ENCODE measurements around the gene ACAD10.
"Not testable (repeated sequence)": the region's sequence is repeated elsewhere in the genome, so short reads cannot be mapped to it uniquely, and the experiment has no call there.

The ACAD10 gene

DNA sequence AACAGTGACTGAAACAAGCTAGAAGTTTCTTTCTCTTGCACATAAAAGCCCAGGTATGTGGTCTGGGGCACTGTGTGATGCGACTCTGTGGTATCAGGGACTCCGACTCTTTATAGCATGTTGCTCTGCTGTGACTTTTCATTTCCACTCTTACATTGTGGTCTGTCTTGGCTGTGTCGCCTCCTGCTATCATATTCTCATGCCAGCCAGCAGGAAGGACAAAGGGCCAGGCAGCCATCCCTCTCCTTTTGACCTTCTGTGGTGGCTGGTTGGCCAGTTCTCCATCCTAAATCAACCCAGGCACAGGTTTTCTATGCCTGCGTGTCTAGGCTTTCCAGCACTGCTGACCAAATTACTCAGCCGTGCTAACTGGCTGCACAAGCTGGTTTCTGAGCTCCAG lies 8.0 kb downstream of the ACAD10 start:
- no peak for TF ChIP-seq JUND (IDR thresholded peaks at IDR 0.05; ENCODE audit: low read depth)
- no peak for DNase-seq (ENCODE audit: low read depth in 1 of 2, low spot score in 1 of 2)
- in situ Hi-C loops (cut with HindIII; ENCODE audit: low pct_unique_long_range_greater_than_20kb, low sequenced_read_pairs) = no loop called here

DNA sequence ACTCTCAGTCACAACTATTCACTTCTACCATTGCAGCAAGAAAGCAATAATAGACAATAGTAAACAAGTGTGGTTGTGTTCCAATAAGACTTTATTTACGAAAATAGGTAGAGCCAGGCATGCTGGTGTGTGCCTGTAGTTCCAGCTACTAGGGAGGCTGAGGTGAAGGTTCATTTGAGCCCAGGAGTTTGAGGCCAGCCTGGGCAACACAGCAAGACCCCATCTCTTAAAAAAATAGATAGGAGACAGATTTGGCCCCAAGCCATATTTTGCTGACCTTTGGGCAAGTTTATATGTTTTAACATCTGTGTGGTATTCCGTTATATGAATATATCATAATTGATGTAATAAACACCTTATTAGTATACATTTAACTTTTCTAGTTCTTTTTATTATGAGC lies 14.1 kb downstream of the ACAD10 start:
- in situ Hi-C loops (cut with HindIII; ENCODE audit: low pct_unique_long_range_greater_than_20kb, low sequenced_read_pairs) = no loop called here
- DNase-seq (ENCODE audit: low read depth in 1 of 2, low spot score in 1 of 2) = no peak
- no peak for TF ChIP-seq JUND (IDR thresholded peaks at IDR 0.05; ENCODE audit: low read depth)

DNA sequence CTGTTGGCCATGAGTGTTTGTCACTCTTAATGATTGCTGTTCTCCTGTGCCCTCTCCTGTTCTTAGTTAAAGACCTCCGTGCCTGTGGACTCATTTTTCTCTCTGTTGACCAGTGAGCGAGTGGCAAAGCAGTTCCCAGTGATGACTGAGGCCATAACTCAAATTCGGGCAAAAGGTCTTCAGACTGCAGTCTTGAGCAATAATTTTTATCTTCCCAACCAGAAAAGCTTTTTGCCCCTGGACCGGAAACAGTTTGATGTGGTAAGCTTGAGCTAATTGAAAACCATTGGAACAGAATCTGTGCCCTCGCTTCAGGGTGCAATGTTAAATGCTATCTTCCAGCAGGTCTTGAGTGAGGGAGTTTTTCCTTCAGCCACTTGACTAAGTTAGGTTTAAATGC lies 19.8 kb downstream of the ACAD10 start:
- in situ Hi-C loops (cut with HindIII; ENCODE audit: low pct_unique_long_range_greater_than_20kb, low sequenced_read_pairs) = no loop called here
- DNase-seq (ENCODE audit: low read depth in 1 of 2, low spot score in 1 of 2) = no peak
- TF ChIP-seq JUND (IDR thresholded peaks at IDR 0.05; ENCODE audit: low read depth) = no peak

DNA sequence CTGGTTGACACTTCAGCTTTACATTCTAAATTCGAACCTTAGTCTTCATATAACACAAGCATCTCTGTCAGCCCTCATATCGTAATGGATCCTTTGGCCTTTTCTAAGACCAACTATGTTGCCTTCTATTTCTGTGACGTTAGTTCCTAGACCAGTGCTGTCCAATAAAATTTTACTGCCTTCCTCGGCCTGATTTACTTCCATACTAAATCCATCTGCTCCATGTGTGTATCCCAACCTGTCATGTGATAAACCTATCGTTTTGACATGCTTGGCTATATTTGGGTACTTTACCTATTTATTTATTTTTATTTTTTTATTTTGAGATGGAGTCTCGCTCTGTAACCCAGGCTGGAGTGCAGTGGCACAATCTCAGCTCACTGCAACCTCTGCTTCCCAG lies 20.3 kb downstream of the ACAD10 start:
- in situ Hi-C loops (cut with HindIII; ENCODE audit: low pct_unique_long_range_greater_than_20kb, low sequenced_read_pairs) = no loop called here
- DNase-seq (ENCODE audit: low read depth in 1 of 2, low spot score in 1 of 2) = no peak
- TF ChIP-seq JUND (IDR thresholded peaks at IDR 0.05; ENCODE audit: low read depth) = no peak

DNA sequence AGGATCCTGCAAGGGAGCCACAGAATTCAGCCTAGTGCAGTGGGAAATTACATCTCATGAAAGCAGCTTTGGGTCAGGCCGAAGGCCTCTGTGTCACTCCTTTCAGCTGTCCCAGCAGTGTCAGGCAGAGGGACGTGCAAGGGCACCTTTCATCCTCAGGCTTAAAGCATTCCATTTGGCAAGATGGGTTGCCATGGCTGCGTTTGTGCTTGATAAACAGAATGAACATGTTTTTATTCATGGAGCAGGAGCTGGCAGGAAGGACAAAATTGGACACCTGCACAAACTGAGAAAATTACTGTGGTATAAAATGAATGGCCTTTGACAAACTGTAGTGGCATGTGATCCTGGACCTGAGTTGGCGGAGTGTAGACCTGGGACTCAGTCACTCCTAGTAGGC lies 29.4 kb downstream of the ACAD10 start:
- in situ Hi-C loops (cut with HindIII; ENCODE audit: low pct_unique_long_range_greater_than_20kb, low sequenced_read_pairs) = no loop called here
- peak in 1 of 2 experiments; percentile 49 for DNase-seq (ENCODE audit: low read depth in 1 of 2, low spot score in 1 of 2)

DNA sequence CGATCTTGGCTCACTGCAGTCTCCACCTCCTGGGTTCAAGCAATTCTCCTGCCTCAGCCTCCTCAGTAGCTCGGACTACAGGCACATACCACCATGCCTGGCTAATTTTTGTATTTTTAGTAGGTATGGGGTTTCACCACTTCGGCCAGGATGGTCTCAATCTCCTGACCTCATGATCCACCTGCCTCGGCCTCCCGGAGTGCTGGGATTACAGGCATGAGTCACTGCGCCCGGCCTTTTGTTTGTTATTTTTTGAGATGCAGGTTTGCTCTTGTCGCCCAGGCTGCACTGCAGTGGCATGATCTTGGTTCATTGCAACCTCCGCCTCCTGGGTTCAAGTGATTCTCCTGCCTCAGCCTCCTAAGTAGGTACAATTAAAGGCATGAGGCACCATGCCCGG lies 33.5 kb downstream of the ACAD10 start:
- in situ Hi-C loops (cut with HindIII; ENCODE audit: low pct_unique_long_range_greater_than_20kb, low sequenced_read_pairs) = not testable (repeated sequence)

More for the DNA sequence above, 29.4 kb downstream of the ACAD10 start:
- TF ChIP-seq JUND (IDR thresholded peaks at IDR 0.05; ENCODE audit: low read depth) = no peak

DNA sequence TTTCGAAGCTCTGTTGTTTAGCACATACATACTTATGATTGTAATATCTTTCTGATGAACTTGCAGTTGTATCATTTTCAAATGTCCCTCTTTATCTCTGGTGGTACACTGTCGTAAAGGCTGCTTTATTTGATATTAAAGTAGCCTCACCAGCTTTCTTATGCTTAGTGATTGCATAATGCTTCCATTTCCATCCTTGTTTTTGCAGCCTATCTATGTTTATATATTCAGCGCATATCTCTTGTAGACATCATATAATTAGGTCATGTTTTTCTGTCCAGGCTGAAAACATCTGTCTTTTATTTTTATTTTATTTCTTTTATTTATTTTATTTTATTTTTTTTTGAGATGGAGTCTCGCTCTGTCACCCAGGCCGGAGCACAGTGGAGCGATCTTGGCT lies 34.6 kb downstream of the ACAD10 start:
- in situ Hi-C loops (cut with HindIII; ENCODE audit: low pct_unique_long_range_greater_than_20kb, low sequenced_read_pairs) = no loop called here
- DNase-seq (ENCODE audit: low read depth in 1 of 2, low spot score in 1 of 2) = no peak
- TF ChIP-seq JUND (IDR thresholded peaks at IDR 0.05; ENCODE audit: low read depth) = no peak

More for the DNA sequence above, 33.5 kb downstream of the ACAD10 start:
- DNase-seq (ENCODE audit: low read depth in 1 of 2, low spot score in 1 of 2) = not testable (repeated sequence)

DNA sequence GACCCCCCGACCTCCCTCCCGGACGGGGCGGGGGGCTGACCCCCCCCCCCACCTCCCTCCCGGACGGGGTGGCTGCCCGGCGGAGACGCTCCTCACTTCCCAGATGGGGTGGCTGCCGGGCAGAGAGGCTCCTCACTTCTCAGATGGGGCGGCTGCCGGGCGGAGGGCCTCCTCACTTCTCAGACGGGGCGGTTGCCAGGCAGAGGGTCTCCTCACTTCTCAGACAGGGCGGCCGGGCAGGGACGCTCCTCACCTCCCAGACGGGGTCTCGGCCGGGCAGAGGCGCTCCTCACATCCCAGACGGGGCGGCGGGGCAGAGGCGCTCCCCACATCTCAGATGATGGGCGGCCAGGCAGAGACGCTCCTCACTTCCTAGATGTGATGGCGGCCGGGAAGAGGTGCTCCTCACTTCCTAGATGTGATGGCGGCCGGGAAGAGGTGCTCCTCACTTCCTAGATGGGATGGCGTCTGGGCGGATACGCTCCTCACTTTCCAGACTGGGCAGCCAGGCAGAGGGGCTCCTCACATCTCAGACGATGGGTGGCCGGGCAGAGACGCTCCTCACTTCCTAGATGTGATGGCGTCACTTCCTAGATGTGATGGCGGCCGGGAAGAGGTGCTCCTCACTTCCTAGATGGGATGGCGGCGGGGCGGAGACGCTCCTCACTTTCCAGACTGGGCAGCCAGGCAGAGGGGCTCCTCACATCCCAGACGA lies 38.0 kb downstream of the ACAD10 start:
- DNase-seq (ENCODE audit: low read depth in 1 of 2, low spot score in 1 of 2); in situ Hi-C loops (cut with HindIII; ENCODE audit: low pct_unique_long_range_greater_than_20kb, low sequenced_read_pairs): not testable (repeated sequence)

DNA sequence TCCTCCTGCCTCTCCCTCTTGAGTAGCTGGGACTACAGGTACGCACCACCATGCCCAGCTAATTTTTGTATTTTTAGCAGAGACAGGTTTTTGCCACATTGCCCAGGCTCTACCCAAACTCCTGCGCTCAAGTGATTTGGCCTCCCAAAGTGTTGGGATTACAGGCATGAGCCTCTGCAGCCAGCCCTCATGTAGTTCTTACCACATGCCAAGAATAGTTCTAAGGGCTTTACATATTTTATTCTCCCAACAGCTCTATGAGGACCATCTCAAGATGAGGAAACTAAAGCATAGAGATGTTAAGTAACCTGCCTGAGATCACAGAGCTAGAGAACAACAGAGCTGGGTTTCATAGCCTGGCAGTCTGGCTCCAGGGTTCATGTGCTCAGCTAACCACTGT lies 42.9 kb downstream of the ACAD10 start:
- no peak for DNase-seq (ENCODE audit: low read depth in 1 of 2, low spot score in 1 of 2)
- no peak for TF ChIP-seq JUND (IDR thresholded peaks at IDR 0.05; ENCODE audit: low read depth)
- in situ Hi-C loops (cut with HindIII; ENCODE audit: low pct_unique_long_range_greater_than_20kb, low sequenced_read_pairs) = no loop called here

DNA sequence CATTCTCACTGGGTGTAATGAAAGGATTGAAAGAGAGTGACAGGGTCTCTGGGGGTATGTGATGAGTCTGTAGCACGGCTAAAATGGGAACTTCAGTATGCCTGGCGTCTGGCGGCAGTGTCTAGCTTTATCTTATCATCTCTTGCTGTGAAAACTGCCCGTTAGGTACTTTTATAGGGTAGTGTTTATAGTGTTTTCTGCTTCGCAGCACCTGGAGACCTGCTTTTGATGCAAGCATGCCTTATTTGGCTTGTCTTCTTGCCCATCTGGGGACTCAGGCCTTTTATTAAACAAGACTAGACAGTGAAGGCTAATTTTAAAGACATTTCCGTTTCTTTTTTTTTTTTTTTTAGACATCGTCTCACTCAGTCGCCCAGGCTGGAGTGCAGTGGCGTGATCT lies 44.6 kb downstream of the ACAD10 start:
- no peak for TF ChIP-seq JUND (IDR thresholded peaks at IDR 0.05; ENCODE audit: low read depth)
- in situ Hi-C loops (cut with HindIII; ENCODE audit: low pct_unique_long_range_greater_than_20kb, low sequenced_read_pairs) = no loop called here
- DNase-seq (ENCODE audit: low read depth in 1 of 2, low spot score in 1 of 2) = no peak

DNA sequence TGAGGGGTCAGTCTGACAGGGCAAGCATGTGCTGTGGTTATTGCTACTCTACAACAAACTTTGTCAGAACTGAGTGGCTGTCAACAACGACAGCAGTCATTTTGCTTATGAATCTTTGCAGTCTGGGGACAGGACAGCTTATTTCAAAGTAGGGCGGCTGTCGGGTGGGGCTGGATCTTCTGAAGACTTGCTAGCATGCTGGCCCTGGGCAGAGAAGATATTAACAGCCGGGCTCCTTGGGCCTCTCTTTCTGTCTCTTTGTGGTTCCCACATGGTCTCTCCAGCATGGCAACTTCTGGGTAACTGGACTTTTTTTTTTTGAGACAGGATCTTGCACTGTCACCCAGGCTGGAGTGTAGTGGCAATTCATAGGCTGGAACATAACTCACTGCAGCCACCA lies 46.9 kb downstream of the ACAD10 start:
- DNase-seq (ENCODE audit: low read depth in 1 of 2, low spot score in 1 of 2) = no peak
- no peak for TF ChIP-seq JUND (IDR thresholded peaks at IDR 0.05; ENCODE audit: low read depth)
- in situ Hi-C loops (cut with HindIII; ENCODE audit: low pct_unique_long_range_greater_than_20kb, low sequenced_read_pairs) = no loop called here

DNA sequence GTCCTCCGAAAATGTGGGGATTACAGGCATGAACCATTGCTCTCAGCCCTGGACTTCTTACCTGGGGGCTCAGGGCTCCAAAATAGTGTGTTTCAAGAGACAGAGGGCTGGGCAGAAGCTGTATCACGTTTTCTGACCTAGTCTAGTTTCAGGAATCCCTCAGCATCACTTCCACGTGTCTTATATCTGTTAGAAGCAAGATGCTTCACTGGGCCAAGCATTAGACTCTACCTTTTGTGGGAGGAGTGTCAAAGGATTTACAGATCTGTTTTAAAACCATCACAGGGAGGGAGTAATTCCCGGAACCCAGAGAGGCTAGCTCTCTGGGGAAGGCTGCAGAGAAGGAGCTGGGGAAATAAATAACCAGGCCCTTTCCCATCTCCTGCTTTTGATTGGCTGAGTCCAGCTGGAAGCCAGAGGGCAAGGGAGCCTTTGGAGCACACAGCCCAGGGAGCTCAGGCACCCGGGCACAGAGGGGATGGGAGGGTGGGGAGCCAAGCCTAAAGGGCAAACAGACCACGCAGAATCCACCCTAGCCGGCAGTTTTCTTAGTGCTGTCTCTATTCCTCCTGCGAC lies 47.6 kb downstream of the ACAD10 start:
- in situ Hi-C loops (cut with HindIII; ENCODE audit: low pct_unique_long_range_greater_than_20kb, low sequenced_read_pairs) = no loop called here
- TF ChIP-seq JUND (IDR thresholded peaks at IDR 0.05; ENCODE audit: low read depth) = no peak
- DNase-seq (ENCODE audit: low read depth in 1 of 2, low spot score in 1 of 2) = no peak

DNA sequence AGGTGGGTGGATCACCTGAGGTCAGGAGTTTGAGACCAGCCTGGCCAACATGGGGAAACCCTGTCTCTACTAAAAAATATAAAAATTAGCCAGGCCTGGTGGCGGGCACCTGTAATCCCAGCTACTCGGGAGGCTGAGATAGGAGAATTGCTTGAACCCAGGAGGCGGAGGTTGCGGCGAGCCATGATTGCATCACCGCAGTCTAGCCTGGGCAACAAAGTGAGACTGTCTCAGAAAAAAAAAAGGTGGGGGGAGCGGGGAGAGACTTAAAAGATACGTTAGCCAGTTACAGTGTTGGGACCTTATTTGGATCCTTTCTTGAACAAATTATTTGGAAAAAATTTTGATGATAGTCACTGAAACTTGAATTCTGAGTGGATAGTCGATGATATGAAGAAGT lies 53.7 kb downstream of the ACAD10 start:
- DNase-seq (ENCODE audit: low read depth in 1 of 2, low spot score in 1 of 2); in situ Hi-C loops (cut with HindIII; ENCODE audit: low pct_unique_long_range_greater_than_20kb, low sequenced_read_pairs): not testable (repeated sequence)

Data from T47D (cell line).